ELF-1 (cell line): ENCODE data around the gene KRTAP4-12.
"Not testable (repeated sequence)": the region's sequence is repeated elsewhere in the genome, so short reads cannot be mapped to it uniquely, and the experiment has no call there.

Experiments used
- DNase-seq: peaks from one replicate; pipeline ENCODE4 v3.0.0-alpha.2; 2016; ENCODE audit warnings: low read depth, low spot score

The KRTAP4-12 gene

GRCh38 chr17:41123991-41124371 lies at the start of gene KRTAP4-12:
TSS of gene KRTAP4-12 (minus strand) at chr17:41124182. CDS start at chr17:41124122, 60 bp downstream.
- DNase-seq = not testable (repeated sequence)

GRCh38 chr17:41171886-41172285 lies 47.9 kb upstream of the KRTAP4-12 start:
- DNase-seq = no peak

- no peak for DNase-seq
Measured at GRCh38 chr17:41168121-41168520, 44.1 kb upstream of the KRTAP4-12 start, which contains the start of gene KRTAP4-3. TSS of gene KRTAP4-3 (minus strand) at chr17:41168221. CDS start at chr17:41168172, 49 bp downstream.

GRCh38 chr17:41167561-41167960 lies 43.6 kb upstream of the KRTAP4-12 start:
- no peak for DNase-seq

GRCh38 chr17:41163828-41164227 lies 39.8 kb upstream of the KRTAP4-12 start:
- no peak for DNase-seq

GRCh38 chr17:41160648-41161047 lies 36.7 kb upstream of the KRTAP4-12 start, which contains the start of gene KRTAP4-4:
TSS of gene KRTAP4-4 (minus strand) at chr17:41160748. CDS start at chr17:41160691, 57 bp downstream.
- no peak for DNase-seq

GRCh38 chr17:41160190-41160589 lies 36.2 kb upstream of the KRTAP4-12 start:
- not testable (repeated sequence) for DNase-seq

- no peak for DNase-seq
Measured at GRCh38 chr17:41153856-41154255, 29.9 kb upstream of the KRTAP4-12 start.

GRCh38 chr17:41151525-41151924 lies 27.5 kb upstream of the KRTAP4-12 start:
- DNase-seq = no peak

- DNase-seq = no peak
Measured at GRCh38 chr17:41150026-41150425, 26.0 kb upstream of the KRTAP4-12 start.

GRCh38 chr17:41149652-41149985 lies 25.6 kb upstream of the KRTAP4-12 start, which contains the start of gene KRTAP4-5:
TSS of gene KRTAP4-5 (minus strand) at chr17:41149825. CDS start at chr17:41149767, 58 bp downstream.
- DNase-seq = no peak

GRCh38 chr17:41148971-41149651 lies 25.1 kb upstream of the KRTAP4-12 start:
- DNase-seq = not testable (repeated sequence)

- no peak for DNase-seq
Measured at GRCh38 chr17:41147531-41148204, 23.7 kb upstream of the KRTAP4-12 start.

GRCh38 chr17:41145261-41145660 lies 21.3 kb upstream of the KRTAP4-12 start:
- no peak for DNase-seq

- DNase-seq = no peak
Measured at GRCh38 chr17:41144846-41145245, 20.9 kb upstream of the KRTAP4-12 start.

GRCh38 chr17:41141361-41141760 lies 17.4 kb upstream of the KRTAP4-12 start:
- DNase-seq = no peak

GRCh38 chr17:41140360-41141131 lies 16.6 kb upstream of the KRTAP4-12 start, which contains the start of gene KRTAP4-6:
TSS of gene KRTAP4-6 (minus strand) at chr17:41140544. CDS start at chr17:41140487, 57 bp downstream.
- no peak for DNase-seq

- DNase-seq = not testable (repeated sequence)
Measured at GRCh38 chr17:41139865-41140264, 15.9 kb upstream of the KRTAP4-12 start.

- no peak for DNase-seq
Measured at GRCh38 chr17:41133880-41134735, 10.1 kb upstream of the KRTAP4-12 start.

GRCh38 chr17:41131979-41132378 lies 8.0 kb upstream of the KRTAP4-12 start:
- no peak for DNase-seq

GRCh38 chr17:41127371-41127770 lies 3.4 kb upstream of the KRTAP4-12 start:
- no peak for DNase-seq
